HEK293 (cell line): ENCODE data around the gene THAP3.

Source experiments
- GLIS1 ChIP-seq: fragments of 450-650 bp; formaldehyde crosslinking; IDR thresholded peaks from 2 replicates; pipeline ENCODE4 v1.5.1; 2016; ENCODE audit warnings: missing biosample characterization, missing genetic modification characterization
- GLIS2 ChIP-seq: fragments of 450-650 bp; formaldehyde crosslinking; IDR thresholded peaks from 2 replicates; pipeline ENCODE4 v1.5.1; 2016; ENCODE audit warnings: missing biosample characterization, missing genetic modification characterization
- HIC1 ChIP-seq: fragments of 450-650 bp; formaldehyde crosslinking; IDR thresholded peaks from 2 replicates; pipeline ENCODE4 v1.5.1; 2016; ENCODE audit warnings: missing biosample characterization, missing genetic modification characterization
- KLF17 ChIP-seq: fragments of 450-650 bp; formaldehyde crosslinking; IDR thresholded peaks from 2 replicates; pipeline ENCODE4 v1.5.1; 2016; ENCODE audit warnings: missing biosample characterization, missing genetic modification characterization
- SP2 ChIP-seq: fragments of 450-650 bp; formaldehyde crosslinking; IDR thresholded peaks from 2 replicates; pipeline ENCODE4 v1.5.1; 2016; ENCODE audit warnings: missing biosample characterization, missing genetic modification characterization
- SP3 ChIP-seq: fragments of 450-650 bp; formaldehyde crosslinking; IDR thresholded peaks from 2 replicates; pipeline ENCODE4 v1.5.1; 2016; ENCODE audit warnings: missing biosample characterization, missing genetic modification characterization
- TRIM28 ChIP-seq: IDR thresholded peaks from 2 replicates; pipeline ENCODE4 v1.6.1; 2011; ENCODE audit warnings: low read length, control low read depth, borderline replicate concordance
- TSHZ1 ChIP-seq: fragments of 450-650 bp; formaldehyde crosslinking; IDR thresholded peaks from 2 replicates; pipeline ENCODE4 v1.5.1; 2016; ENCODE audit warnings: missing biosample characterization, missing genetic modification characterization, borderline replicate concordance
- YY2 ChIP-seq: fragments of 450-650 bp; formaldehyde crosslinking; IDR thresholded peaks from 2 replicates; pipeline ENCODE4 v1.5.1; 2016; ENCODE audit warnings: missing biosample characterization, missing genetic modification characterization
- ZBTB21 ChIP-seq: fragments of 450-650 bp; formaldehyde crosslinking; IDR thresholded peaks from 2 replicates; pipeline ENCODE4 v1.5.1; 2017; ENCODE audit warnings: missing biosample characterization, missing genetic modification characterization
- ZBTB26 ChIP-seq: fragments of 450-650 bp; formaldehyde crosslinking; optimal IDR thresholded peaks from 2 replicates; pipeline ENCODE3; 2016; ENCODE audit warnings: missing biosample characterization, mild to moderate bottlenecking, missing genetic modification characterization
- ZBTB6 ChIP-seq: fragments of 450-650 bp; formaldehyde crosslinking; IDR thresholded peaks from 2 replicates; pipeline ENCODE4 v1.5.1; 2017; ENCODE audit warnings: missing biosample characterization, missing genetic modification characterization
- ZNF146 ChIP-seq: fragments of 450-650 bp; formaldehyde crosslinking; IDR thresholded peaks from 2 replicates; pipeline ENCODE4 v1.5.1; 2016; ENCODE audit warnings: missing biosample characterization, missing genetic modification characterization
- ZNF18 ChIP-seq: fragments of 450-650 bp; formaldehyde crosslinking; IDR thresholded peaks from 2 replicates; pipeline ENCODE4 v1.5.1; 2016; ENCODE audit warnings: missing biosample characterization, missing genetic modification characterization
- ZNF211 ChIP-seq: fragments of 450-650 bp; formaldehyde crosslinking; IDR thresholded peaks from 2 replicates; pipeline ENCODE4 v1.5.1; 2016; ENCODE audit warnings: low read depth, missing biosample characterization, missing genetic modification characterization
- ZNF335 ChIP-seq: fragments of 450-650 bp; formaldehyde crosslinking; conservative IDR thresholded peaks from 2 replicates; pipeline ENCODE4 v1.5.1; 2016; ENCODE audit warnings: missing biosample characterization, missing genetic modification characterization
- ZNF391 ChIP-seq: fragments of 450-650 bp; formaldehyde crosslinking; IDR thresholded peaks from 2 replicates; pipeline ENCODE4 v1.5.1; 2016; ENCODE audit warnings: low read depth, missing biosample characterization, missing genetic modification characterization, borderline replicate concordance
- ZNF394 ChIP-seq: fragments of 450-650 bp; formaldehyde crosslinking; IDR thresholded peaks from 2 replicates; pipeline ENCODE4 v1.5.1; 2016; ENCODE audit warnings: missing biosample characterization, missing genetic modification characterization, mild to moderate bottlenecking, moderate library complexity, borderline replicate concordance
- ZNF398 ChIP-seq: fragments of 450-650 bp; formaldehyde crosslinking; IDR thresholded peaks from 2 replicates; pipeline ENCODE4 v1.5.1; 2017; ENCODE audit warnings: missing biosample characterization, missing genetic modification characterization
- ZNF473 ChIP-seq: fragments of 450-650 bp; formaldehyde crosslinking; IDR thresholded peaks from 2 replicates; pipeline ENCODE4 v1.5.1; 2017; ENCODE audit warnings: missing biosample characterization, missing genetic modification characterization
- ZNF560 ChIP-seq: fragments of 450-650 bp; formaldehyde crosslinking; IDR thresholded peaks from 2 replicates; pipeline ENCODE4 v1.5.1; 2017; ENCODE audit warnings: missing biosample characterization, missing genetic modification characterization, borderline replicate concordance
- ZNF561 ChIP-seq: fragments of 450-650 bp; IDR thresholded peaks from 2 replicates; pipeline ENCODE4 v1.5.1; 2018; ENCODE audit warnings: missing biosample characterization, missing genetic modification characterization, borderline replicate concordance
- ZNF747 ChIP-seq: fragments of 450-650 bp; formaldehyde crosslinking; IDR thresholded peaks from 2 replicates; pipeline ENCODE4 v1.5.1; 2016; ENCODE audit warnings: missing biosample characterization, missing genetic modification characterization
- ZNF768 ChIP-seq: fragments of 450-650 bp; formaldehyde crosslinking; IDR thresholded peaks from 2 replicates; pipeline ENCODE4 v1.5.1; 2018; ENCODE audit warnings: missing biosample characterization, mild to moderate bottlenecking, missing genetic modification characterization
- ZNF837 ChIP-seq: fragments of 450-650 bp; formaldehyde crosslinking; IDR thresholded peaks from 2 replicates; pipeline ENCODE4 v1.5.1; 2016; ENCODE audit warnings: missing biosample characterization, missing genetic modification characterization
- ZSCAN30 ChIP-seq: fragments of 450-650 bp; IDR thresholded peaks from 2 replicates; pipeline ENCODE4 v1.5.1; 2018; ENCODE audit warnings: missing biosample characterization, mild to moderate bottlenecking, missing genetic modification characterization, moderate library complexity
- ZXDB ChIP-seq: fragments of 450-650 bp; formaldehyde crosslinking; IDR thresholded peaks from 2 replicates; pipeline ENCODE4 v1.5.1; 2016; ENCODE audit warnings: missing biosample characterization, missing genetic modification characterization

THAP3 gene

GRCh38 chr1:6613361-6614018 is 11.2 kb upstream of the THAP3 start, which contains the start of gene PHF13 (continued):
- no peak for TF ChIP-seq ZNF394 (tag by site-specific recombination)
- TF ChIP-seq ZNF561 (tag by site-specific recombination) = no peak
- no peak for TF ChIP-seq ZNF18 (tag by site-specific recombination)
- no peak for TF ChIP-seq ZNF146 (tag by site-specific recombination)
- TF ChIP-seq ZNF398 (tag by site-specific recombination) = peak; percentile 80
- TF ChIP-seq SP3 = peak; percentile 100
- peak; percentile 94 for TF ChIP-seq ZBTB6
- TF ChIP-seq GLIS2 (tag by site-specific recombination) = peak; percentile 60; the same call in 1 of the 2 replicates
- peak; percentile 67 for TF ChIP-seq ZNF335 (tag by site-specific recombination)
- 0 out of 2 replicates have a peak, but pooled peaks have one; percentile 40 for TF ChIP-seq YY2 (tag by site-specific recombination)
- 0 out of 2 replicates have a peak, but pooled peaks have one; percentile 45 for TF ChIP-seq ZNF391
- TF ChIP-seq ZBTB21 (tag by site-specific recombination) = no peak
- TF ChIP-seq KLF17 (tag by site-specific recombination) = peak; percentile 72
- TF ChIP-seq TRIM28 = no peak
- no peak for TF ChIP-seq TSHZ1 (tag by site-specific recombination)
- no peak for TF ChIP-seq ZNF560
- TF ChIP-seq ZXDB (tag by site-specific recombination) = peak; percentile 91
- TF ChIP-seq ZNF211 (tag by site-specific recombination) = no peak
- TF ChIP-seq SP2 = peak; percentile 90
- peak; percentile 97 for TF ChIP-seq ZBTB26 (tag by site-specific recombination)
- no peak for TF ChIP-seq ZNF747 (tag by site-specific recombination)
- peak; percentile 73 for TF ChIP-seq GLIS1 (tag by site-specific recombination)
- TF ChIP-seq ZNF768 (tag by site-specific recombination) = no peak
- no peak for TF ChIP-seq HIC1
- no peak for TF ChIP-seq ZNF837 (tag by site-specific recombination)
- no peak for TF ChIP-seq ZNF473 (tag by site-specific recombination)
- TF ChIP-seq ZSCAN30 (tag by site-specific recombination) = peak; percentile 30; the same call in 1 of the 2 replicates
